ENCODE results near the gene RSAD2. TPM values are rescaled to one million over a fixed set of nuclear protein-coding genes. Genes with fewer than 3 reads are reported as not detected.

Gene RSAD2
- total and polyA plus RNA-seq, 2 donors (not counting 3 experiments of a cell fraction or from before 2014, with no cell fraction given), result 0.03 to 0.18 TPM

GRCh38 chr2:6909431-6910385, 32.1 kb downstream of the RSAD2 start:
- no peak overlapping the region for H3K27ac ChIP-seq (ENCODE audit: insufficient read depth, low read depth, low read length)
- H3K4me2 ChIP-seq (ENCODE audit: insufficient read depth, low read length), result no peak overlapping the region
- dilution Hi-C loops (cut with MboI; ENCODE audit: extremely low pct_ligation_motif_present, low sequenced_read_pairs) (no loop called here), intact Hi-C loops (cut with micrococcal nuclease) (no loop called here)
- TF ChIP-seq JUN (IDR thresholded peaks at IDR 0.05; ENCODE audit: borderline replicate concordance, insufficient read depth, insufficient read length, low read depth), result no peak
- no peak for TF ChIP-seq CTCF (IDR thresholded peaks at IDR 0.05; ENCODE audit: extremely low read depth in 1 of 2, insufficient read depth in 1 of 2, low read depth in 1 of 2, low read length in 2 of 2)
- TF ChIP-seq MAX (IDR thresholded peaks at IDR 0.05; ENCODE audit: insufficient read depth, insufficient read length), result no peak
- TF ChIP-seq POLR2AphosphoS5 (IDR thresholded peaks at IDR 0.05; ENCODE audit: insufficient read depth, low read depth, low read length), result no peak
- no peak for TF ChIP-seq EZH2 (IDR thresholded peaks at IDR 0.05; ENCODE audit: borderline replicate concordance, low read depth, low read length, severe bottlenecking)
- no peak for TF ChIP-seq POLR2A (IDR thresholded peaks at IDR 0.05; ENCODE audit: low read depth, low read length)
- TF ChIP-seq FOS (IDR thresholded peaks at IDR 0.05; ENCODE audit: borderline replicate concordance, insufficient read depth, low read length), result no peak
- no peak for TF ChIP-seq GATA2 (IDR thresholded peaks at IDR 0.05; ENCODE audit: insufficient read depth, insufficient read length, low read depth, low read length)
- TF ChIP-seq MYC (IDR thresholded peaks at IDR 0.05; ENCODE audit: low read depth, low read length), result no peak
- H3K27me3 ChIP-seq (ENCODE audit: control insufficient read depth in 2 of 2, insufficient read depth in 2 of 2, low read length in 2 of 2), result peaks cover 6 to 10% of the 10 kb centered on the region in 2 experiments
- H3K4me1 ChIP-seq (ENCODE audit: control insufficient read depth, extremely low read depth, insufficient read depth, low read length), result no peaks in the 10 kb centered on the region
- H4K20me1 ChIP-seq (replicated peaks; ENCODE audit: control insufficient read depth, extremely low read depth, insufficient read depth, low read length), result no peaks in the 10 kb centered on the region
- DNase-seq (ENCODE audit: low read depth, low spot score) (no peak), FAIRE-seq (no peak)
- ChIA-PET CTCF (interaction anchor here (2.1 to 2.7 kb wide), 3 partner anchors 7 to 135 kb away, joined by 5 to 13 read pairs (median 8); no protein-coding TSS in a partner anchor), POLR2A (no interaction called here)
- no peaks in the 10 kb centered on the region for H3K9me3 ChIP-seq (replicated peaks; ENCODE audit: control insufficient read depth, insufficient read depth, low read length)
- BruUV-seq (replicated peaks), result no TSS peak
- no peaks in the 10 kb centered on the region for H3K79me2 ChIP-seq (ENCODE audit: control insufficient read depth, insufficient read depth, low read length)
- H3K9ac ChIP-seq (replicated peaks; ENCODE audit: extremely low read depth, insufficient read depth, low read length), result no peak overlapping the region
- H3K4me3 ChIP-seq (replicated peaks in 1 of 3; ENCODE audit: insufficient read depth in 1 of 3, low read depth in 1 of 3, low read length in 3 of 3), result no peak overlapping the region
- no peak overlapping the region for H2AFZ ChIP-seq (ENCODE audit: low read depth, low read length)
- H3K9me1 ChIP-seq (replicated peaks; ENCODE audit: control insufficient read depth, extremely low read depth, insufficient read depth, low read length), result no peaks in the 10 kb centered on the region
- H3K36me3 ChIP-seq (ENCODE audit: control insufficient read depth in 2 of 2, extremely low read depth in 1 of 2, insufficient read depth in 2 of 2, low read length in 2 of 2), result no peaks in the 10 kb centered on the region
